ENCODE results near the gene CD37.

CD37 gene

GRCh38 chr19:49342291-49342721 lies 7.1 kb downstream of the CD37 start:
- TF ChIP-seq, protein P1, sequence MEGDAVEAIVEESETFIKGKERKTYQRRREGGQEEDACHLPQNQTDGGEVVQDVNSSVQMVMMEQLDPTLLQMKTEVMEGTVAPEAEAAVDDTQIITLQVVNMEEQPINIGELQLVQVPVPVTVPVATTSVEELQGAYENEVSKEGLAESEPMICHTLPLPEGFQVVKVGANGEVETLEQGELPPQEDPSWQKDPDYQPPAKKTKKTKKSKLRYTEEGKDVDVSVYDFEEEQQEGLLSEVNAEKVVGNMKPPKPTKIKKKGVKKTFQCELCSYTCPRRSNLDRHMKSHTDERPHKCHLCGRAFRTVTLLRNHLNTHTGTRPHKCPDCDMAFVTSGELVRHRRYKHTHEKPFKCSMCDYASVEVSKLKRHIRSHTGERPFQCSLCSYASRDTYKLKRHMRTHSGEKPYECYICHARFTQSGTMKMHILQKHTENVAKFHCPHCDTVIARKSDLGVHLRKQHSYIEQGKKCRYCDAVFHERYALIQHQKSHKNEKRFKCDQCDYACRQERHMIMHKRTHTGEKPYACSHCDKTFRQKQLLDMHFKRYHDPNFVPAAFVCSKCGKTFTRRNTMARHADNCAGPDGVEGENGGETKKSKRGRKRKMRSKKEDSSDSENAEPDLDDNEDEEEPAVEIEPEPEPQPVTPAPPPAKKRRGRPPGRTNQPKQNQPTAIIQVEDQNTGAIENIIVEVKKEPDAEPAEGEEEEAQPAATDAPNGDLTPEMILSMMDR (IDR thresholded peaks at IDR 0.05), result no peak

DNA sequence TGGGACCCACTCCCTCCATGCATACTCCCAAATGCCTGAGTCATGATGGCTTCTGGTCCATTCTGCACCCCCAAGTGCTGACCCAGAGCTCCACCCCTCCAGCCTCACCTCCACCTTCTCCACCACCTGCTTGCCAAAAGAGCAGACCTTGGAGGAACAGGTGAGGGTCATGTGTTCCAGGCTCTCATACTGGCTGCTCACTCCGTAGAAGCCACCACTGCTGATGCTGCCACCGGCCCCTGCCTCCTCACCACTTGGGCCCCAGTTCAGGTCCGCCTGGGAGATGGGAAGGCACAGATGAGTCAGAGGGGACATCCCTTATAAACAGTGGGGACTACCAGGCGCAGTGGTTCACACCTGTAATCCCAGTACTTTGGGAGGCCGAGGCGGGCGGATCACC lies 7.9 kb downstream of the CD37 start:
- TF ChIP-seq, protein P1 (IDR thresholded peaks at IDR 0.05), result no peak

- TF ChIP-seq, protein P1 (IDR thresholded peaks at IDR 0.05), result no peak
Measured at GRCh38 chr19:49344505-49345423, 9.6 kb downstream of the CD37 start.

GRCh38 chr19:49347191-49347590 lies 12.0 kb downstream of the CD37 start:
- TF ChIP-seq, protein P1 (IDR thresholded peaks at IDR 0.05), result no peak

DNA sequence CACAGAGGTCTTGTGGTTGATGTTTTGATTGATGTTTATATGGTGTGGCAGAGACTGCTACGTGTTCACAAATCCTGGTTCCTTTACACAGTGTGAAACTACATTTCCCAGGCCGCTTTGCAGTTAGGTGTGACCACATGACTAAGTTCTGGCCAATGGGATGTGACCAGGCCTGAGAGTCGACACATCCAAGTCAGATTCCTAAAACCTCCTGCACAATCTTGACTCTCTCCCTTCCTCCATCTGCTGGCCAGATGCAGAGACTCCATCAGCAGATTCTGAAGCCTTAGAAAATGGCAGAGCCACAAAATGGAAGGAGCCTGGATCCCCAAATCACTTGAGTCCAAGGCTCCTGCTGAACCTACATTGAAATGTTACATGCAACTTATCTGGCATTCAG lies 12.6 kb downstream of the CD37 start:
- TF ChIP-seq, protein P1 (IDR thresholded peaks at IDR 0.05), result no peak

- TF ChIP-seq, protein P1 (IDR thresholded peaks at IDR 0.05), result no peak
Measured at GRCh38 chr19:49348305-49349189, 13.3 kb downstream of the CD37 start.

DNA sequence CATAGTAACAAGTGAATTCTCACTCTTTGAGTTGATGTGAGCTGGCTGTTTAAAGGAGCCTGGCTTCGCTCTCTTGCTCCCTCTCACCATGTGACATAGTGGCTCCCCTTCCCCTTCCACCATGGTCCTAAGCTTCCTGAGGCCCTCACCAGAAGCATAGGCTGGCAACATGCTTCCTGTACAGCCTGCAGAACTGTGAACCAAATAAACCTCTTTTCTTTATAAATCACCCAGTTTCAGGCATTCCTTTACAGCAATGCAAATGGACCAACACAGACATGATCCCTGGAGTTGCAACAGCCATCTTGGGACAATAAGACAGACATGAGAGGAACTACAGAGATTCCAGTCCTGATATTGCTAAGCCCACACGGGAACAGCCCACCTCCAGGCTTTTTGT lies 14.4 kb downstream of the CD37 start:
- TF ChIP-seq, protein P1 (IDR thresholded peaks at IDR 0.05), result no peak
